ENCODE data around the gene COQ8A. TPM values are rescaled to one million over a fixed set of nuclear protein-coding genes. Genes with fewer than 3 reads are reported as not detected.

The COQ8A gene
- total RNA-seq (2022) = 21.9 and 24.6 TPM in 2 replicates
- Bru-seq, nascent RNA = percentile 49 among the genes with signal in this experiment
- percentile 50 among the genes with signal in this experiment for BruChase-seq, experiment 1, labeled RNA remaining after a 6-hour chase
- BruChase-seq, experiment 2, labeled RNA remaining after a 2-hour chase = percentile 51 among the genes with signal in this experiment
- long read RNA-seq, transcript COQ8A-201 (15 exons, 2,872 nt) = major isoform, 26 of 33 reads
- long read RNA-seq, partial matches to known transcripts = 1 of 33 reads
- long read RNA-seq, other reads (novel, unspliced or antisense) = 6 of 33 reads

DNA sequence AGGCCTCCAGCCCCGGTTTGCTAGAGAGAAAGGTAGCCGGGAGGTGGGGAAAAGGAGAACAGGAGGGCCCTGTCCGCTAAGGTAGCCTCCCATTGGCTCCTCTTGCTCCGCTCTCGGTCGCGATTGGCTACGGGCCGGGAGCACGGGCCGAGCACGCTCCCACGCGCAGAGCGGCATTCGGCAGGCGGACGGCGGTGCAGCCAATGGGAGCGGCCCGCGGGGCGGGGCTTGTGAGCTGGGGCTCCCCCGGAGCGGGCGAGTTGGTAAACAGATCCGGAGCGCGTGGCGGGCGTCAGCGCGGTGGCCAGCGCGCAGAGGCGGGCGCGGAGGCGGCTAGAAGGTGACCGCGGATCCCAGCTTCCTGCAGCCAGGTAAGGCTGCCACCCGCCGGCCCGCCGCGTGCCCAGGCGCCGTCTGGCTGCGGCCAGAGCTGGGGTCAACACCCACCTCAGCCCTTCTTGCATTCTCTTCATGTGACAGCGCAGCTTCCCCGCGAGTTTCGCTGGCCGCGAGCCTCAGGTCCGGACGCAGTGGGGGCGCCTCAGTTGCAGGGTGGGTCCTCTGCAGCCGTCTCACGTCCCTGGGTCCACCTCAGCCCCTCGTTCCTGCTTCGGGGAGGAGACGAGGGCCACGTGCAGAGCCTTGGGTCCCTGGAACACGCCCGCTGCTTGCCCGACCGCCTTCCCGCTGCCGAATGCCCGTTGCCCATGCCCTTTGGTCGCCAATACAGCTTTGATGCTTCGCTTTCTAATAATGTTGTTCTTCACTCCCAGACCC lies at the start of gene COQ8A:
Gene COQ8A (plus strand): TSS at position 266 of the 777 bp plus-strand sequence. CDS start 21,092 bp downstream, outside the sequence.
- no TSS peak for BruUV-seq (replicated peaks)

DNA sequence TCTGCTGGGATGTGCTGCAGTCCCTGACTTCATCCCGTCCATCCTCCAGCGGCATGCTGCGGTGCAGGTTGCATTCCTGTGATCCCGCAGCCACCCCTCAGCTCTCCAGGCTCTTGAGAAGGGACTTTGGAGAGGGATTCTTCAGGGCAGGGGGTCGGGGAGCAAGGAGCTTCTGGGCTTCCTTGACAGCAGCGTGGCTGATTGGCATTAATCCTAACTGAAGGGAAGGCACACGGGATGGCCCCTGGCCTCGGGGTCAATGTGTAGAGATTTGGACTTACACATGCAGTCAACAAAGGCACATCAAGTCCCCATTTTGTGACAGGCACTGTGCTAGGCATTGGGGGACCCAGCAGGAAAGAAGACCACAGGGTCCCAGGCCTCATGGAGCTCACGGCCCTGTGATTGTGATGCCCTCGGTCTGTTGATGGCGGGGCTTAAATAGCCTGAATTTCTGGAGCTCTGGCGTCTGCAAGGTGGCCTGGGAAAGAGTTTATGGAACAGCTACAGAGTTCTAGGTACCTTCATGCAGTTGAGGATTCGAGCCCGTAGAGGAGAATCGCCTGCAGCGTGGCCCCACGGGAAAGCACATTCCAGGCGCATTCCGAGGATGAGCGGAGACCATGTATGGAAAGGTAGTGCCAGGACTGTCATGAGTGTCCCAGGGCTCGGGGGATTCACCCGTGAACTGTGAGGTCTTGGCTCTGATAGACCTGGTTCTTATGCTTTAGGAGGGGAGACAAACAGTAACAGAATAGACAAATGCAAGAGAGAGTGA lies 49.6 kb upstream of the COQ8A start:
- no peak overlapping the region for H3K4me3 Mint-ChIP-seq (ENCODE audit: low read depth, unreplicated experiment)
- H3K27me3 Mint-ChIP-seq (ENCODE audit: unreplicated experiment) = no peaks in the 10 kb centered on the region
- peaks cover 15% of the 10 kb centered on the region for H3K36me3 Mint-ChIP-seq (ENCODE audit: insufficient read depth, unreplicated experiment)
- no TSS peak for BruUV-seq (replicated peaks)
- H3K27ac Mint-ChIP-seq (ENCODE audit: unreplicated experiment) = no peak overlapping the region
- intact Hi-C loops (cut with micrococcal nuclease; ENCODE audit: unreplicated experiment) = no loop called here
- no peak for DNase-seq
- CTCF ChIA-PET = no interaction called here
- no peaks in the 10 kb centered on the region for H3K4me1 Mint-ChIP-seq (ENCODE audit: low read depth, unreplicated experiment)
- TF ChIP-seq, protein P1, sequence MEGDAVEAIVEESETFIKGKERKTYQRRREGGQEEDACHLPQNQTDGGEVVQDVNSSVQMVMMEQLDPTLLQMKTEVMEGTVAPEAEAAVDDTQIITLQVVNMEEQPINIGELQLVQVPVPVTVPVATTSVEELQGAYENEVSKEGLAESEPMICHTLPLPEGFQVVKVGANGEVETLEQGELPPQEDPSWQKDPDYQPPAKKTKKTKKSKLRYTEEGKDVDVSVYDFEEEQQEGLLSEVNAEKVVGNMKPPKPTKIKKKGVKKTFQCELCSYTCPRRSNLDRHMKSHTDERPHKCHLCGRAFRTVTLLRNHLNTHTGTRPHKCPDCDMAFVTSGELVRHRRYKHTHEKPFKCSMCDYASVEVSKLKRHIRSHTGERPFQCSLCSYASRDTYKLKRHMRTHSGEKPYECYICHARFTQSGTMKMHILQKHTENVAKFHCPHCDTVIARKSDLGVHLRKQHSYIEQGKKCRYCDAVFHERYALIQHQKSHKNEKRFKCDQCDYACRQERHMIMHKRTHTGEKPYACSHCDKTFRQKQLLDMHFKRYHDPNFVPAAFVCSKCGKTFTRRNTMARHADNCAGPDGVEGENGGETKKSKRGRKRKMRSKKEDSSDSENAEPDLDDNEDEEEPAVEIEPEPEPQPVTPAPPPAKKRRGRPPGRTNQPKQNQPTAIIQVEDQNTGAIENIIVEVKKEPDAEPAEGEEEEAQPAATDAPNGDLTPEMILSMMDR (IDR thresholded peaks at IDR 0.05; ENCODE audit: unreplicated experiment) = no peak
- H3K9me3 Mint-ChIP-seq (ENCODE audit: low read depth, unreplicated experiment) = no peaks in the 10 kb centered on the region

More for the DNA sequence above, at the start of gene COQ8A:
- DNase-seq = peak; percentile 100
- Mint-ChIP-seq H3K4me3 (ENCODE audit: low read depth, unreplicated experiment) (peak within 1 kb of the TSS; percentile 89), H3K27ac (ENCODE audit: unreplicated experiment) (peak within 1 kb of the TSS; percentile 71), H3K4me1 (ENCODE audit: low read depth, unreplicated experiment) (peaks cover 33% of the 10 kb centered on the region), H3K27me3 (ENCODE audit: unreplicated experiment) (no peaks in the 10 kb centered on the region), H3K9me3 (ENCODE audit: low read depth, unreplicated experiment) (no peaks in the 10 kb centered on the region), H3K36me3 (ENCODE audit: insufficient read depth, unreplicated experiment) (peaks cover 39% of the 10 kb centered on the region)
- CTCF ChIA-PET = interaction anchor here (0.9 to 1.2 kb wide), 2 partner anchors 10 to 28 kb away, joined by 3 to 5 read pairs; no protein-coding TSS in a partner anchor
- intact Hi-C loops (cut with micrococcal nuclease; ENCODE audit: unreplicated experiment) = no loop called here
- TF ChIP-seq, protein P1 (IDR thresholded peaks at IDR 0.05; ENCODE audit: unreplicated experiment) = no peak

DNA sequence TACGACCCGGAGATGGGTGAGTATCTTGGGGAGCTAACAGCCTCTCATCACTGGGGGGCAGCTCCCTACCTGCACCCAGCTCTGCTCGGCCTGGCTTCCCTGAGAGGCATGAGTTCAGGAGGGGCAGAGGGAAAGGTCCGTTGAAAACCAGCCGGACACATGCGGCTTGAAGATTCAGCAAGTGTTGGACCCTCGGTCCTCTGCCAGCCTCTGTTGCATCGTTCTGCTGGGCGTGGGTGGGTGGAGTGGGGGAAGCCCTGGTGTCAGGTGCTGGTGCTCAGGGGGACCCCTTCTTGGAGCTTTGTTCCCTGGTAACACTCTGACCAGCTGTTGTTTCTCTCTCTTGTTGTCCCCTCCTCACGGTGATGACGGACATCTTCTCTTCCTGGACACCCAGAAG lies 48.7 kb upstream of the COQ8A start:
- Mint-ChIP-seq H3K4me1 (ENCODE audit: low read depth, unreplicated experiment) (no peaks in the 10 kb centered on the region), H3K9me3 (ENCODE audit: low read depth, unreplicated experiment) (no peaks in the 10 kb centered on the region), H3K27ac (ENCODE audit: unreplicated experiment) (no peak overlapping the region), H3K36me3 (ENCODE audit: insufficient read depth, unreplicated experiment) (peaks cover 13% of the 10 kb centered on the region), H3K27me3 (ENCODE audit: unreplicated experiment) (no peaks in the 10 kb centered on the region), H3K4me3 (ENCODE audit: low read depth, unreplicated experiment) (no peak overlapping the region)
- no TSS peak for BruUV-seq (replicated peaks)
- intact Hi-C loops (cut with micrococcal nuclease; ENCODE audit: unreplicated experiment) = no loop called here
- no peak for DNase-seq
- CTCF ChIA-PET = no interaction called here
- TF ChIP-seq, protein P1 (IDR thresholded peaks at IDR 0.05; ENCODE audit: unreplicated experiment) = no peak

DNA sequence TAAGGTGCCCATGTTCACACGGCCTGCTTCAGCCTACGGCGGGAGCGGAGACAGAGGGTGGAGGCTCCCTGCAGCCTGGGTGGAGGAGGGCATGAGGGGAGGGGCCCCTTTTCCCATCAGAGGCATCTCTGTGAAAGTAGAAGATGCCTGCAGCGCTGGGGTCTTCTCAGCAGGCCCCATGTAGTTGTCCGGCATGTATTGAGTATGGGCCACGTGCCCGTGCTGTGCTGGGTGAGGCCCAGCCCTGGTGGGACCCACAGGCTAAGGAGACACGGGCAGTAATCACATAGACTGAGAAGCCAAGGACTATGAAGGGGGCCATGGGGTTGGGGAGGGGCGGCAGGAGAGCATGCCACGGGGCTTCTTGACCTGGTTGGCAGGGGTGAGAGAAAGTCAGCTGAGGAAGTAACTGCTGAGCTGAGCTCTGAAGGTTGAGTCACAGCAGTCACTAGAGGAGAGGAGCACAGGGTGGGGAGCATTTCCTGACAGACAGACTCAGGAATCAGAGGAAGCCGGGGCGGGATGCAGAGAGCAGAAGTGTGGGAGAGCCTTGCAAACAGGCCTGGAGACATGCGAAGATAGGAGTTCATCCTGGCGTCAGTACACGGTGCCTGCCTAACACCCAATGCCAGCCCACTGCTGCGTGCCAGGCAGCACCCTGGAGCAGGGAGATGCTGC lies 48.1 kb upstream of the COQ8A start:
- Mint-ChIP-seq H3K36me3 (ENCODE audit: insufficient read depth, unreplicated experiment) (peaks cover 13% of the 10 kb centered on the region), H3K9me3 (ENCODE audit: low read depth, unreplicated experiment) (no peaks in the 10 kb centered on the region), H3K27ac (ENCODE audit: unreplicated experiment) (no peak overlapping the region), H3K27me3 (ENCODE audit: unreplicated experiment) (no peaks in the 10 kb centered on the region), H3K4me3 (ENCODE audit: low read depth, unreplicated experiment) (no peak overlapping the region), H3K4me1 (ENCODE audit: low read depth, unreplicated experiment) (no peaks in the 10 kb centered on the region)
- BruUV-seq (replicated peaks) = no TSS peak
- CTCF ChIA-PET = no interaction called here
- DNase-seq = no peak
- TF ChIP-seq, protein P1 (IDR thresholded peaks at IDR 0.05; ENCODE audit: unreplicated experiment) = no peak
- intact Hi-C loops (cut with micrococcal nuclease; ENCODE audit: unreplicated experiment) = no loop called here
